ENCODE data around the gene BSN.

DNA sequence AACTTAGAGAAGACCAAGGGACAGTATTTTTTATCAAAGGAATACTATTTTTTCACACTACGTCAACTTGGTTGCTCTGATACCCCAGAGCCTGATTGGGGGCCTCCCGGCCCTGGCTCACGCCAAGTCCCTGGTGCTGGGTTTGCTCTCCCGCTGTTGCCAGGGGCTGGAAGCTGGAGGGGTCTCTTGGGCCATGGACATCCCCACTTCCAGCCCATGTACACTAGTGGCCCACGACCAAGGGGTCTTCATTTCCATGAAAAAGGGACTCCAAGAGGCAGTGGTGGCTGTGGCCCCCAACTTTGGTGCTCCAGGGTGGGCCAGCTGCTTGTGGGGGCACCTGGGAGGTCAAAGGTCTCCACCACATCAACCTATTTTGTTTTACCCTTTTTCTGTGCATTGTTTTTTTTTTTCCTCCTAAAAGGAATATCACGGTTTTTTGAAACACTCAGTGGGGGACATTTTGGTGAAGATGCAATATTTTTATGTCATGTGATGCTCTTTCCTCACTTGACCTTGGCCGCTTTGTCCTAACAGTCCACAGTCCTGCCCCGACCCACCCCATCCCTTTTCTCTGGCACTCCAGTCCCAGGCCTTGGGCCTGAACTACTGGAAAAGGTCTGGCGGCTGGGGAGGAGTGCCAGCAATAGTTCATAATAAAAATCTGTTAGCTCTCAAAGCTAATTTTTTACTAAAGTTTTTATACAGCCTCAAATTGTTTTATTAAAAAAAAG is 20.3 kb upstream of the BSN start:
- TF ChIP-seq, protein P1, sequence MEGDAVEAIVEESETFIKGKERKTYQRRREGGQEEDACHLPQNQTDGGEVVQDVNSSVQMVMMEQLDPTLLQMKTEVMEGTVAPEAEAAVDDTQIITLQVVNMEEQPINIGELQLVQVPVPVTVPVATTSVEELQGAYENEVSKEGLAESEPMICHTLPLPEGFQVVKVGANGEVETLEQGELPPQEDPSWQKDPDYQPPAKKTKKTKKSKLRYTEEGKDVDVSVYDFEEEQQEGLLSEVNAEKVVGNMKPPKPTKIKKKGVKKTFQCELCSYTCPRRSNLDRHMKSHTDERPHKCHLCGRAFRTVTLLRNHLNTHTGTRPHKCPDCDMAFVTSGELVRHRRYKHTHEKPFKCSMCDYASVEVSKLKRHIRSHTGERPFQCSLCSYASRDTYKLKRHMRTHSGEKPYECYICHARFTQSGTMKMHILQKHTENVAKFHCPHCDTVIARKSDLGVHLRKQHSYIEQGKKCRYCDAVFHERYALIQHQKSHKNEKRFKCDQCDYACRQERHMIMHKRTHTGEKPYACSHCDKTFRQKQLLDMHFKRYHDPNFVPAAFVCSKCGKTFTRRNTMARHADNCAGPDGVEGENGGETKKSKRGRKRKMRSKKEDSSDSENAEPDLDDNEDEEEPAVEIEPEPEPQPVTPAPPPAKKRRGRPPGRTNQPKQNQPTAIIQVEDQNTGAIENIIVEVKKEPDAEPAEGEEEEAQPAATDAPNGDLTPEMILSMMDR (conservative IDR thresholded peaks at IDR 0.05 in 1 of 2, IDR thresholded peaks at IDR 0.05 in 1 of 2; ENCODE audit: low read depth in 1 of 2, low read length in 2 of 2): no peak
- TF ChIP-seq EZH2 (IDR thresholded peaks at IDR 0.05; ENCODE audit: low read length, missing control alignments): no peak

Data from fibroblast of lung (primary cell).